ENCODE results near the gene NBEA.

Gene NBEA

DNA sequence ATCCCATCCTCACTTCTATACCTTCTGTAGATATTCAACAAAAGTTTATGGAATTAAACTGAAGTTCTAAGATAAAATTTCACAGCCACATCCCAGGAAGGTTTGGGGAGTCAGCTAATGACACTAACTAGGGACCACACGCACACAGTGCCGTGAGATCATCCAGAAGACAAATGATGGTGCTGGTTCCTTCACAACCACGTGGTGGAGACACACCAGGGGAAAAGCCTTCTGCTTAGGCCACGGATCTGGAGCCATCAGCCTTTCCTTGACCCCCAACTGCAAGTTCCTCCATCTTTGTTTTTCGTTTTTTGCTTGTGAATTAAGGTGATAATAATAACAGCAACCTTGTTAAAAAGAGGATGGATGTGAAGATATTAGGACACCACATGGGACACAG lies 776.0 kb downstream of the NBEA start:
- DNase-seq = peak; percentile 15

DNA sequence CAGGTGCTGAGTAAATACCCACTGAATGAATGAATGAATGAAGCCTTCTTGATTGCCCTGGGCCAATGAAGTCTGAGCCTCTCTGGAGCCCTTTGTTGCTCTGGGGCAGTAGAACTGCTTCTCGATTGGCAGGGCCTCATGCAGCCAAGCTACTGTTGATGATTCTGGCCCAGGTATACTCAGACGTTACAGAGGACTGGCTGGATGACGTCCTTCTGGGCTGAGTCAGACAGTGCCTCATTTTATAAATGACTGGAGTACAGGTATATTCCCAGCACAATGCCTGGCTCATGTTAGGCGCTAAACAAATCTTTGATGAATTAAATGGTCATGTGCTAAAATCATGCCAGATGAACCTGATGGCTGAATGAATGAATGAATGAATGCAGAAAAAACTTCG lies 778.2 kb downstream of the NBEA start:
- no peak for DNase-seq

DNA sequence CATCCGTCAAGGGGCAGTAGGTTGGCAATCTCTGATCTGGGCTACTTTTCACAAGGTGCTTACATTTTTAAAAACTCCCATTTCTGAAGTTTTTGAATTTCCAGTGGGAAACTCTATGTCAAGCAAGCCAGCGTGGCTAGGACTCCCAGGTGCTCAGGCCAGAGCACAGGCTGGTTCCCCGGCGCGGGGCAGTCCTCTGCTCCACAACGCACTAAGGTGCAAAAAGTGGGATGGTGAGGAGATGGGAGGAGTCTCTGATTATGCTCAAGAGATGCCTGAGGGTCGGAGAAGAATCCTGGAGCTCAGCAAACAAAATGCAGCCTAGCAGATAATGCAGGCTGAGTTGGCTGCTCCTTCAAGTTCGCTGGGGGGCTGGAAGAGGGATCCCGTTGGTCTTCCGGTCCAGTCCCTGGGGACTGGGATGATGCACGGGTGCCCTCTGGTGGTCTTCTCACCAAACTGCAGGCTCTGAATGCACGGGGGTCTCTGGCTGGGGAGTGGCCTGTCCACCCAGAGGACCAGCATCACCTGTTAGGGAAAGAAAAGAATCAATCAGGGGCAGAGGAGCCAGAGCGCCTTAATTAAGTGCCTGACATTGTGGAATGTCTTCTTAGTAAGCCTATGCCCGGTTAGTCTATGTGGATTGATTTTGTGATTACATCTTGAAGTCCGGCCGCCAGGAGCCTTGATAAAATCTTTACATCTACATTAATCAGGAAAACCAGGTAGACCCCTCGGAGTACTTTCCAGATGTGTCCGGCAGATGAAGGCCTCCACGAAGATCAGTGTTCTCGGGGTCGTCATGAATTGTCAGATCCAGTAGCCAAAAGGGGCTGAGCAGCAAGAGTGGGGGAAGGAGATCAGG lies 778.9 kb downstream of the NBEA start:
- peak; percentile 82 for DNase-seq

Measured in OCI-M1 (cell line).